Kidney glomerular epithelial cell (primary cell): ENCODE measurements around the gene FAM227A.
"Not testable (repeated sequence)": the region's sequence is repeated elsewhere in the genome, so short reads cannot be mapped to it uniquely, and the experiment has no call there.

Experiments
- DNase-seq: peaks from one replicate; lab custom pipeline; 2025; lab: John Stamatoyannopoulos, UW

Gene FAM227A

DNA sequence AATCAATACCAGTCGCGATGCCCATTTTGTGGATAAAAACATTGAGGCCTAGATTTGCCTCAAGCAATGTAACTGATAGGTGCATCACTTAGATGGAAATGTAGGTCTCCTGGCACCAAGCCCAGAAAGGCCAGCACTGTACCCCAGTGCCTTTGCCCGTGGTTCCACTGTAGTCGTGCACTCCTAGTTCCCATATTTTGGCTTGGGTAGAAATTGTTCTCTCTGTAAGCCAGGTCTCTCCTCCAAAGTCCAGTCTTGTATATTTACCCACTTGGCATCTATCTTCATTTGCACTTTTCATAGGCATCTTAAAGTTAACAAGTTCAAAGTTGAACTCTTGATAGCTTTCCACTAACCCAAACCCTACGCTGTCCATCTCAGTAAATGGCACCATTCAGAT lies 44.6 kb downstream of the FAM227A start:
- no peak for DNase-seq

- no peak for DNase-seq
These were observed 46.0 kb downstream of the FAM227A start for GRCh38 chr22:38610234-38610633.

DNA sequence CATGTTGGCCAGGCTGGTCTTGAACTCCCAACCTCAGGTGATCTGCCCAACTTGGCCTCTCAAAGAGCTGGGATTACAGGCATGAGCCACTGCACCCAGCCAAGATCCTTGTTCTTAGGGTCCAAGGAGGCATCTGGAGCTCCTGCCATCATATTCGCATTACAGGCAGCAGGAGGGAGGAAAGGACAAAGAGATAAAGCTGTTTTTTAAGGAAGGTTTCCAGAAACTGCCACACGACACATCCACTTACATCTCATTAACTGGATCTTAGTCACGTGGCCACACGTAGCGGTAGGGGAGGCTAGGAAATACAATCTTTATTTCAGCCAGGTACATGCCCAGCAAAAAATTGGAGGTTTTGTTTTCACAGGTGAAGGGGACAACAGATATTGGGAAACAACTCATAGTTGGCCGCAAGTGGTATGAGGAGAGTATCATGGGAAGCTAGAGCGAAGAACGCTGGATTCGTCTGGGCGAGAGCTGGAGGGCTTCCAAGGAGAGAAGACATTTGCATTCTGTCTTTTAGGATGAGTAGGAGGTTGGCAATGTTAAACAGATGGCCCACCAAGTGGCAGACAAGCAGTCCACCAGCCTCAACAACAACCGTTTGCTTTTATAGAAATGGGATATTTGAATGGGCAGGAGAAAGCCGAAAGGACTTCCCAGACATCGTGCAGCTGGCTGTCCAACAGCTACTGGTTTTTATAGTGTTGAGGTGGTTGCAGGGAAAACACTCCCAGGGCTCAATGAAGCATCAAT lies 47.0 kb downstream of the FAM227A start:
- DNase-seq = no peak

- DNase-seq = no peak
These were observed 48.5 kb downstream of the FAM227A start for GRCh38 chr22:38607680-38608079.

- no peak for DNase-seq
These were observed 54.0 kb downstream of the FAM227A start for GRCh38 chr22:38602166-38602565.

DNA sequence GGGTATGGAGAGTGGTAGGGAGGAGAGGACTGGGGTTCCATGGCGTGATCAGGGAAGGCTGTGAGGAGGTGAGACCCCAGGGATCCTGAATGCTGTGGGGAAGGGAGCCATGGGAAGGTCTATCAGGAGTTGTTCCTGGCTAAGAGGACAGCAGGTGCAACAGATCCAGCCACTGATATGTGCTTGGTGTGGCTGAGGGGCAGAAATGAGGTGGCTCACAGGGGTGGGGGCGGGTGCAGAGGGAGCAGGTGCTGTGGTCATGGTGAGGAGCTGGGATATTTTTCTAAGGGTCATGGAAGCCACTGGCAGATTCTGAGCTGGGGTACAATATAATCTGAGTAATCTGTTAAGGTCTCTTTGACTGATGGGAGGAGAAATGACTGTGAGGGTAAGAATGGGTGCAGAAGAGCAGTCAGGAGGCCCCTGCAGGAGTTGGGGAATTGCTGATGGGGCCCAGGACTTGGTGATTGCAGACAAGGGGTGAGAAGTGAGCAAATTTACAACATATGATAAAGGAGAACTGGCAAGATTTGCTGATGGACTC lies 54.9 kb downstream of the FAM227A start:
- DNase-seq = no peak

- DNase-seq = no peak
These were observed 56.7 kb downstream of the FAM227A start for GRCh38 chr22:38599466-38599865.

- DNase-seq = not testable (repeated sequence)
These were observed 73.3 kb downstream of the FAM227A start for GRCh38 chr22:38582923-38583322.

DNA sequence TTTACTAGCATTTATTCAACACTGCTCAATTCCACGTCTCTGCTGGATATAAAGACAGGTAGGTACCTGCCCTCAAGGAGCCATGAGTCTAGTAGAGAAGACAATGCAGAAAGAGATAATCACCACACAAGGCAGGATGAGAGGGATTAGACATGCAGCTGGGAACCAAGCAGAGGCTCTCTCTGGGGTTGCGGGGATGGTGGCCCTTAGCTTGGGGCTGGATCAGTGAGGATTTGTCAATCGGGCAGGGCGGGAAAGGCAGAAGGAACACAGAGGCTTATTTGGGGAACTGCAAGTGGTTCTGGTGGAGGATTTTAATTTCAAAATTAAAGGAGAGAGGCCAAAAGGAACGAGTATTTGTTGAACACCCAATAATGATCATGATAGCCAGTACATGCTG lies 77.7 kb downstream of the FAM227A start:
- DNase-seq = no peak

GRCh38 chr22:38572065-38572464 lies 84.1 kb downstream of the FAM227A start:
- DNase-seq = peak; percentile 51

DNA sequence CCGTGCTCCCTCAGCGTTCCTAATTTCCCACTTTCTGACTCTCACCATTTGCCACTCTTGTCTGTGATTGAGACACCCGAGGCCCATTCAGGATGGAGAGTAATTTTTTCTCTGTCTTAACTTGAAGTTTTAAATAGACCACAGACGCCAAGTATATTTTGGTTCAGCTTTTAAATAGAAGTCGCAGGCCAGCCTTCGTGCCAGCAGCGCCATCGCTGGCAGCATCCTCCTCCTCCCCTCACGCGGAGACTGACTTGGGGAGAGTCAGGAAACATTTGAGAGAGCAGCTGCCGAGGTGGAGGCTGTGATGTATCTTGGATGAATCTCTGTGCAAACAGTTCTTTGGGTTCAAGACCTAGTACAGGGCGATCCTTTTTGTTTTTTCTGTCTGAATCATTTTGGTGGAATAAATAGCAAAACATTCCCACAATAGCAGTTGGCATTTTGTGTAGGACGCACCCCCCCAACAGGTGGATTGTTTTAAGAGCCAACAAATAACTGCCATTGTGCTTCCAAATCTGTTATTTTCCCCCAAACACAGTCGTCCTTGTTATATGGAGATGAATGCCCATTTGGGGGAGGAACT lies 85.3 kb downstream of the FAM227A start:
- DNase-seq = no peak

- peak; percentile 41 for DNase-seq
These were observed 86.0 kb downstream of the FAM227A start, which contains the start of gene DMC1 for GRCh38 chr22:38569972-38570778. DMC1 (minus strand) TSS chr22:38570183; CDS start chr22:38568256, 1,927 bp downstream.

DNA sequence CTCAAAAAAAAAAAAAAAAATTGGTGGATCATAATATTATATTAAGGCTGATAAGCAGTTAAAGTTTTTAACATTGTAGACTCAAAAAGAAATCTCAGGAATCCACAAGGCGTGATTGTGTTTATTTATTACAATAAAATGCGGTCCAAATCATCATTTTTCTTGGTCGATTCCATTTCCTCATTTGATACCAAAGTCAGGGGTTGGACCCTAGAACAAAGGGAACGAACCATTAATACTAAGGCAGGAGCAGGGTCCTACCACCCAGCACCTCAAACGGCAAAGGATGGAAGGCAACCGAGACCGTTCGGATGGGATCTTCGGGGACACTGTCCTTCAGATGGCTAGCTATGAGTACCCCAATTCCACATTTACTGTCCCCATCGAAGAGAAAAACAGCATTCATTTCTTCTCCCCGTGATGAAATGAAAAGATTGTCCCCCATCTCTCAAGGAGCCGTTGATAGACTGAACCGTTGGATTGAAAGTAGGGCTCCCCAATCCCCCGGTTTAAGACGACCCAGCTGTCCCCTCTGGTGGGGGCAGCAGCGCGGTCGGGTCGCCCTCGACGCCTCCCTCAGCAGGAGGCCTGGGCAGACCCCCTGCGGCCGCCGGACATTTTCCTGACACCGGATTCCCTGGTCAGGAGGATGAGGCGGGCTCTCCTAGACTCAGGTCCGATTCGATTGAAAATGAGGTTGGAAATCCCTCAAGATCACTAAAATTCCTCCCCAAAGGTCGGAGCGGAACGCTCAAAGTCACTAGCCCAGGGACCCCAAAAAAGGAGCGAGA lies 86.8 kb downstream of the FAM227A start:
- DNase-seq = no peak

GRCh38 chr22:38567531-38568285 lies 88.5 kb downstream of the FAM227A start:
- no peak for DNase-seq

DNA sequence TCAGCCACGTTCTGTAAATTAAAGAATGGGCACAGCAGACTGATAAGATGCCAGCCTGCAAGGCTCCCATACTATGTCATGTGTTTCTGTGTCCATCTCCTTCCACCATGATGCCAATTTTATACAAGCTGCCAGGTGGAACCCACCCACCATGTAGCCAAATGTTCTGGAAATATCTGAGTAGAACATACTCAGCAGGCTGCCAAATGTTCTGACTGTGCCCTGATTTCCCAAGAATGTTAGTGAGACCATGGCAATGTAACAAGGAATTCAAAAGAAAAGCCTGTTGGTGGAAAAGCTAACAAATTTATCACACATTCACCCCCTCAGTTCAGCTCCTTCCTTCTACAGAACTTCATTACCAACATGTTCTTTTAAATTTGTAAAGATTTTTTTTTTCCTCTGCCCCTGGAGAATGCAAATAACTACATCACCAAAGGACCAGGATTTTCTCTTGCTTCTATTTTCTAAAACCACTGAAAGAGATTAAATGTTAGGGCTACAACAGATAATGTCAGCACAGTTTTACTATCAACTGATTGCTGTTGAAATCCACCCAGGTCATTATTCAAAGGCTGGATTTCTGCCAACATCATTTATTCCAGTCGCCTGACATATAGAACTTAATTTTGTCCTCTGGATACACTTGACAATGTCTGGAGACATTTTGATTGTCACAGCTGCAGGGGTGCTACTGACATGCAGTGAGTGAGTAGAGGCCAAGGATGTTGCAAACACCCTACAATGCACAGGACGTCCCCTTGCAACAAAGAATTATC lies 89.3 kb downstream of the FAM227A start:
- DNase-seq = no peak

- no peak for DNase-seq
These were observed 90.8 kb downstream of the FAM227A start for GRCh38 chr22:38565441-38565840.

- no peak for DNase-seq
These were observed 91.5 kb downstream of the FAM227A start for GRCh38 chr22:38564669-38565068.

- DNase-seq = no peak
These were observed 101.9 kb downstream of the FAM227A start for GRCh38 chr22:38554281-38554680.

DNA sequence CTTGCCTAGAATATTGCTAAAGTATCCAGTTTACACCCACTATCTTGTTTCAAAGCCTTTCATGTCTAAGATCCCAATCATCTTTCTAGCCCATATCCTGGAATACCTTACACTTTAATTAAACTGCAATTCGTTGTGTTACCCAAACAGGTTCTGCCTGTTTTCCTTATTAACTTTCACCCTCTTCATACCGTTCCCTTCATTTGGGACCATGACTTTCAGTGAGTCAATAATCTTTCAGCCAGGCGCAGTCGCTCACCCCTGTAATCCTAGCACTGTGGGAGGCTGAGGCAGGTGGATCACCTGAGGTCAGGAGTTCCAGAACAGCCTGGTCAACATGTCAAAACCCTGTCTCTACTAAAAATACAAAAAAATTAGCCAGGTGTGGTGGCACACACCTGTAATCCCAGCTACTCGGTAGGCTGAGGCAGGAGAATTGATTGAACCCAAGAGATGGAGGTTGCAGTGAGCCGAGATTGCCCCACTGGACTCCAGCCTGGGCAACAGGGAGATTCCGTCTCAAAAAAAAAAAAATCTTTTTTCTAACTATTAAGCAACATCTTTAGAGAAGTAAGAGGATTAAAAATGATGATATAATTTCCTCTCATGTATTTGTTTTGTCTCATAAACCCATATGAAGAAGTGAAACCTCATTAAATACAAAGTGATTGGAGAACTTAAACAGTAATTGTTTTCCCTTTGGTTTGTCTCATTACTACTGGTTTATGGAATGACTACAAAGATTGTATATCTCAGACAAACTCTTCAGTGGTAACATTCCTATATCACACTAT lies 106.9 kb downstream of the FAM227A start:
- DNase-seq = no peak
